Measurements from ENCODE around the gene WDTC1. TPM values are rescaled to one million over a fixed set of nuclear protein-coding genes. Genes with fewer than 3 reads are reported as not detected.
"Not testable (repeated sequence)": the region's sequence is repeated elsewhere in the genome, so short reads cannot be mapped to it uniquely, and the experiment has no call there.

The WDTC1 gene
- 53.6 TPM for total RNA-seq
- long read RNA-seq, full-length matches to known transcripts = 1 of 34 reads
- long read RNA-seq, partial matches to known transcripts = 4 of 34 reads
- long read RNA-seq, other reads (novel, unspliced or antisense) = 29 of 34 reads

- DNase-seq (ENCODE audit: low spot score) = peak; percentile 99
- intact Hi-C loops (cut with DNase I) = no loop called here
Measured at GRCh38 chr1:27234049-27234882, at the start of gene WDTC1. WDTC1 (plus strand) TSS chr1:27234632; CDS start chr1:27261055, 26,423 bp downstream.

- DNase-seq (ENCODE audit: low spot score); intact Hi-C loops (cut with DNase I): not testable (repeated sequence)
Measured at GRCh38 chr1:27184665-27185064, 49.8 kb upstream of the WDTC1 start.

GRCh38 chr1:27192039-27192529 lies 42.3 kb upstream of the WDTC1 start:
- DNase-seq (ENCODE audit: low spot score) = no peak
- intact Hi-C loops (cut with DNase I) = loop anchor here (10.0 kb wide), 1 partner anchor 93 kb away; no protein-coding TSS in a partner anchor

DNA sequence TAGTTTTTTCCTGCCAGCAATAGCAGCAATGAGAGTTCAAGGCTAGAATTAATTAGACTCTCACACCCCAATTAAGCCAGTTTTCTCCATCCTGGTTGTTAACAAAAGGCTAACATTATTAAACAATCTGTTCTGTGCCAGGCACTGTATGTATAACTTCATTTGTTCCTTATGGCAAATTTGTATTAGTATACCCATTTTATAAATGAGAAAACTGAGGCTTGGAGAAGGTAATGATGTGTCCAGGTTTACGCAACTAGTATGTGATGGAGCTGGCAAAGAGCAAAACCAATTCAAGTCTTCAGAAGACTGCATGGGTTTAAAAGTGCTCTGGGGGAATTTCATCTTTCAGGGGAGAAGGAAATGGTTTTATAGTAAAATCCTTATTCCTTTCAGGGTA lies 41.2 kb upstream of the WDTC1 start:
- intact Hi-C loops (cut with DNase I) = loop anchor here (10.0 kb wide), 1 partner anchor 92 kb away; no protein-coding TSS in a partner anchor
- no peak for DNase-seq (ENCODE audit: low spot score)

DNA sequence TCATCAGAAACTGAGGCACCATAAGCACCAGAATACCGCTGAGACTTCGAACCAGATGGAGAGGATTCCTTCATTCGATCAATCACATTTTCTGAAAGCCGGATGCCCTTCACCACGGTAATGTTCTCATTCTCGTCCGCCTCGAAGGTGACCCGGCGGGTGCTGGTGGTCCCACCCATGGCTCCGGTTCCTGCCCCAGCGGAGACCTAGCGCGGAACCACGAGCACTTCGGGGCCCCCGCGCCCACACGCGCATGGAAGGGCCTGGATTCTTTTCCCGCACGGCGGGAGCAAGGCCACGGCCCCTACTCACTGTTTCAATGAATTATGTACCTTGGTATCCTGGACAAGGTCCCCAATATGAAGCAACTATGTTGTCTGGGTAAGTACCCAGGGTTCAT lies 33.1 kb upstream of the WDTC1 start:
- no peak for DNase-seq (ENCODE audit: low spot score)
- intact Hi-C loops (cut with DNase I) = no loop called here

- intact Hi-C loops (cut with DNase I) = no loop called here
- DNase-seq (ENCODE audit: low spot score) = no peak
Measured at GRCh38 chr1:27203946-27204345, 30.5 kb upstream of the WDTC1 start.

DNA sequence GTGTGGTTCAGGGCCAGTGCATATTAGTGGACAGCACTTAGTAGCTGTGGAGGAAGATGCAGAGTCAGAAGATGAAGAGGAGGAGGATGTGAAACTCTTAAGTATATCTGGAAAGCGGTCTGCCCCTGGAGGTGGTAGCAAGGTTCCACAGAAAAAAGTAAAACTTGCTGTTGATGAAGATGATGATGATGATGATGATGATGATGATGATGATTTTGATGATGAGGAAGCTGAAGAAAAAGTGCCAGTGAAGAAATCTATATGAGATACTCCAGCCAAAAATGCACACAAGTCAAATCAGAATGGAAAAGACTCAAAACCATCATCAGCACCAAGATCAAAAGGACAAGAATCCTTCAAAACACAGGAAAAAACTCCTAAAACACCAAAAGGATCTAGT lies 27.2 kb upstream of the WDTC1 start:
- intact Hi-C loops (cut with DNase I); DNase-seq (ENCODE audit: low spot score): not testable (repeated sequence)

GRCh38 chr1:27208143-27208850 lies 26.1 kb upstream of the WDTC1 start:
- intact Hi-C loops (cut with DNase I); DNase-seq (ENCODE audit: low spot score): not testable (repeated sequence)

DNA sequence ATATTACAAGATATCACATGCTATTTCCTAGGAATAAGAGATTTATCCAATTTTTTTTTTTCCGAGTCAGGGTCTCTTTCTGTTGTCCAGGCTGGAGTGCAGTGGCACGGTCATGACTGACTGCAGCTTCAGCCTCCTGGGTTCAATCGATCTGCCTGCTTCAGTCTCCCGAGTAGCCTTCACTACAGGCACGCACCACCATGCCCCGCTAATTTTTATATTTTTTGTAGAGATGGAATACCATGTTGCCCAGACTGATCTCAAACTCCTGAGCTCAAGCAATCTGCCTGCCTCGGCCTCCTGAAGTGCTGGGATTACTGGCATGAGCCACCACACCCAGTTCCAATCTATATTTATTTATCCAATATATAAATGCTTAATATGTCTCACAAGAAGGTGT lies 18.0 kb upstream of the WDTC1 start:
- intact Hi-C loops (cut with DNase I) = no loop called here
- no peak for DNase-seq (ENCODE audit: low spot score)

DNA sequence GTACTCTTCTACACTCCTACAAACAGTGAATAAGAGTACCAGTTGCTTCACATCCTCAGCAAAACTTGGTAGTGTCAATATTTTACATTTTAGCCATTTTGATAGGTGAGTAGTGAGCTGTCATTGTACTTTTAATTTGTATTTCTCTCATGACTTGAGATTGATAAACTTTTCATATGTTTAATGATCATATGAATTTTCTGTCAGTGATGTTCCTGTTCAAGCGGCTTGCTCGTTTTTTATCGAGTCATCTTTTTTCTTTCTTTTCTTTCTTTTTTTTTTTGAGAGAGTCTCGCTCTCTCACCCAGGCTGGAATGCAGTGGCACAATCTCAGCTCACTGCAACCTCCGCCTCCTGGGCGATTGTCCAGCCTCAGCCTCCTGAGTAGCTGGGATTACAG lies 17.0 kb upstream of the WDTC1 start:
- DNase-seq (ENCODE audit: low spot score) = no peak
- intact Hi-C loops (cut with DNase I) = no loop called here

GRCh38 chr1:27218736-27219135 lies 15.7 kb upstream of the WDTC1 start:
- intact Hi-C loops (cut with DNase I) = no loop called here
- no peak for DNase-seq (ENCODE audit: low spot score)

DNA sequence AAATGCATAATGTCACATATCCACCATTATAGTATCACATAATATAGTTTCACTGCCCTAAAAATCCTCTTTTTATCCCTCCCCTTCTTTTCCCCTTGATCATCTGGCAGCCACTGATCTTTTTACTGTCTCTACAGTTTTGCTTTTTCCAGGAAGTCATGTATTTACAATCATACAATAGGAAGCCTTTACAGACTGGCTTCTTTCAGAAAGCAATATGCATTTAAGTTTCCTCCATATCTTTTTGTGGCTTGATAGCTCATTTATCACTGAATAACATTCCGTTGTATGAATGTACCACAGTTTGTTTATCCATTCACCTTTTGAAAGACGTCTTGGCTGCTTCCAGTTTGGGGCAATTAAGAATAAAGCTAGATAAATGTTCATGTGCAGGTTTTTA lies 14.3 kb upstream of the WDTC1 start:
- no peak for DNase-seq (ENCODE audit: low spot score)
- intact Hi-C loops (cut with DNase I) = no loop called here

DNA sequence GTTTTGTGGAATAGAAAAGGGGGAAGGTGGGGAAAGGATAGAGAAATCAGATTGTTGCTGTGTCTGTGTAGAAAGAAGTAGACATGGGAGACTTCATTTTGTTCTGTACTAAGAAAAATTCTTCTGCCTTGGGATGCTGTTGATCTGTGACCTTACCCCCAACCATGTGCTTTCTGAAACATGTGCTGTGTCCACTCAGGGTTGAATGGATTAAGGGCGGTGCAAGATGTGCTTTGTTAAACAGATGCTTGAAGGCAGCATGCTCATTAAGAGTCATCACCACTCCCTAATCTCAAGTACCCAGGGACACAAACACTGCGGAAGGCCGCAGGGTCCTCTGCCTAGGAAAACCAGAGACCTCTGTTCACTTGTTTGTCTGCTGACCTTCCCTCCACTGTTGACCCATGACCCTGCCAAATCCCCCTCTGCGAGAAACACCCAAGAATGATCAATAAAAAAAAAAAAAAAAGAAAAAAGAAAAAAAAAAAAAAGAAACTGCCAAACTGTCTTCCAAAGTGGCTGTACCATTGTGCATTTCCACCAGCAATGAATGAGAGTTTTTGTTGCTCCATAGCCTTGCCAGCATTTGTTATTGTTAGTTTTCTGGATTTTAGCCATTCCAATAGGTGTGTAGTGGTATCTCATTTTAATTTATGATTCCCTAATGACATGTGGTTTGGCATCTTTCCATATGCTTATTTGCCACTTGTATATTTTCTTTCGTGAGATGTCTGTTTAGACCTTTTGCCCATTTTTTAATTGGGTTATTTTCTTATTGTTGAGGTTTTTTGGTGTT lies 13.5 kb upstream of the WDTC1 start:
- intact Hi-C loops (cut with DNase I); DNase-seq (ENCODE audit: low spot score): not testable (repeated sequence)

DNA sequence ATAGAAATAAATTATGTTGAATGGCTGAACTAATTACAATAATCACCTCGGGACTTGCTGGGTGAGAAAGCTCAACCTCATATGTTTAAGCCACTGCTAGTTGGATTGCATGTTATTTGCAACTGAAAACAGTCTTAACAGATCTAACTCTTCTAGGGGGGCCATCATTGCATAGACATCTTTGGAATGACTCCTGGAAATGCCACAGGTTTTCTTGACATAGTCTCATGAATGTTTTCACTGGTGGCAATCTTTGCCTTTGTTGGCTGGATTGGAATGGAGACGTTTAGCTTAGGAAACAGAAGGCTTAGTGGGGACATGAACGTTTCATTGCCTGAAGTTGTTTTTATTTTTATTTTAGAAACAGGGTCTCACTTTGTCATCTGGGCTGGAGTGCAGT lies 8.8 kb upstream of the WDTC1 start:
- DNase-seq (ENCODE audit: low spot score) = no peak
- intact Hi-C loops (cut with DNase I) = no loop called here

DNA sequence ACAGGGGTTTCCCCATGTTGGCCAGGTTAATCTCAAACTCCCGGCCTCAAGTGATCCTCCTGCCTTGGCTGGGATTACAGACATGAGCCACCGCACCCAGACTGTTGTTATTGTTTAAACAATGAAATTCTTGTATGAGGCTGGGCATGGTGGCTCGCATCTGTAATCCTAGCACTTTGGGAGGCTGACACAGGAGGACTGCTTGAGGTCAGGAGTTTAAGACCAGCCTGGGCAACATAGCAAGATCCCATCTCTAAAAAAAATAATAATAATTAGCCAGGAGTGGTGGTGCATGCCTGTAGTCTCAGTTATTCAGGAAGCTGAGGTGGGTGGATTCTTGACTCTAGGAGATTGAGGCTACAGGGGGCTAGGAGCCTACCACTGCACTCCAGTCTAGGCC lies 6.7 kb upstream of the WDTC1 start:
- intact Hi-C loops (cut with DNase I) = no loop called here

DNA sequence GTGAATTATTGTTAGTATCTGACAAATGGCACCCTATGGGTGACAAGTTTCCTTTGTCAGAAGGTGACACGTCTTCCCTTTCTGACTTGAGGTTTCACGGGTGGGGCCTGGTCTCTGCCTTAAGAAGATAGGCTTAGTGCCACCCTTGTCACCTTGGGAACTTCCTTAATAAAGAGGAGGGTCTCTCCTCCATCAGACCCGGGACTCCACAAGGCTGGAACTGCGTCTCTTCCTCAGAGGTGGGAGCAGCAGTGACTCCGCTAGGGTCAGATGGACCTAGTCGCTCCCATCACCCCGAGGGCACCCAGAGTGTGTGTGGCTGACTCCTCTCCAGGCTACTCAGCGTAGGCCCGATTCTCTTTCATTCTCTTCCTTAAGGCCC lies 774 bp upstream of the WDTC1 start:
- intact Hi-C loops (cut with DNase I) = no loop called here
- no peak for DNase-seq (ENCODE audit: low spot score)

More for the DNA sequence above, 6.7 kb upstream of the WDTC1 start:
- no peak for DNase-seq (ENCODE audit: low spot score)

- no peak for DNase-seq (ENCODE audit: low spot score)
- intact Hi-C loops (cut with DNase I) = loop anchor here (5.0 kb wide), 1 partner anchor 84 kb away; no protein-coding TSS in a partner anchor
Measured at GRCh38 chr1:27235827-27236226, 1.4 kb downstream of the WDTC1 start.

DNA sequence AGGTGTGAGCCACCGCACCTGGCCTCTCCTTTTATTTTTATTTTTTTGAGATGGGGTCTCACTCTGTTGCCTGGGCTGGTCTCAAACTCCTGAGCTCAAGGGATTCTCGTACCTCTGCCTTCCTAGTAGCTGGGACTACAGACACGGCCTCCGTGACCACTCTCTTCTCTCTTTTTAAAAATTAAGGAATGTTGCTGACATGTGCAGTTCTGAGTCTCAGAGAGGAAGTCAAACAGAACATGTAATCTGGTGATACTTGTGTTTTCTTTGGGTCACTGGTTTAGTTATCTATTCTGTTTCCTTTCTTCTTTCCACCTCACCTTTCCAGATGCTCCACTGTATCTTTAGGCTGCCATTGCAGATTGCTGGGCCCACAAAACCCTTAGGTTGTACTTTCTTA lies 2.7 kb downstream of the WDTC1 start:
- DNase-seq (ENCODE audit: low spot score) = no peak
- intact Hi-C loops (cut with DNase I) = loop anchor here (5.0 kb wide), 1 partner anchor 85 kb away; no protein-coding TSS in a partner anchor

- intact Hi-C loops (cut with DNase I) = loop anchor here (5.0 kb wide), 1 partner anchor 86 kb away; no protein-coding TSS in a partner anchor
- DNase-seq (ENCODE audit: low spot score) = no peak
Measured at GRCh38 chr1:27238032-27238431, 3.6 kb downstream of the WDTC1 start.
